Measurements from ENCODE around the gene C22orf31. TPM values are rescaled to one million over a fixed set of nuclear protein-coding genes. Genes with fewer than 3 reads are reported as not detected.

Gene C22orf31
- total and polyA plus RNA-seq, 2 experiments from 2014 or later: not detected

GRCh38 chr22:29044657-29045176 lies 16.9 kb downstream of the C22orf31 start:
- Histone ChIP-seq H3K27ac (peak overlapping the region; percentile 46), H3K9me3 (ENCODE audit: low read depth) (no peaks in the 10 kb centered on the region), H2AFZ (no peak overlapping the region), H3K4me2 (no peak overlapping the region), H3K4me1 (ENCODE audit: insufficient read depth) (peaks cover 3% of the 10 kb centered on the region), H3K36me3 (replicated peaks; ENCODE audit: insufficient read depth, low read depth) (no peaks in the 10 kb centered on the region), H4K20me1 (ENCODE audit: insufficient read depth, poor library complexity, severe bottlenecking) (no peaks in the 10 kb centered on the region), H3K79me2 (peaks cover 10% of the 10 kb centered on the region), H3K4me3 (no peak overlapping the region), H3K9me2 (replicated peaks; ENCODE audit: insufficient read depth) (no peaks in the 10 kb centered on the region), H3K27me3 (no peaks in the 10 kb centered on the region)
- 81% methylated on average over 13 of the region's 13 CpGs for WGBS (ENCODE audit: low lambda C conversion rate, missing lambda C conversion rate)
- TF ChIP-seq EZH2 (IDR thresholded peaks at IDR 0.05; ENCODE audit: borderline replicate concordance): no peak
- TF ChIP-seq, protein P1, sequence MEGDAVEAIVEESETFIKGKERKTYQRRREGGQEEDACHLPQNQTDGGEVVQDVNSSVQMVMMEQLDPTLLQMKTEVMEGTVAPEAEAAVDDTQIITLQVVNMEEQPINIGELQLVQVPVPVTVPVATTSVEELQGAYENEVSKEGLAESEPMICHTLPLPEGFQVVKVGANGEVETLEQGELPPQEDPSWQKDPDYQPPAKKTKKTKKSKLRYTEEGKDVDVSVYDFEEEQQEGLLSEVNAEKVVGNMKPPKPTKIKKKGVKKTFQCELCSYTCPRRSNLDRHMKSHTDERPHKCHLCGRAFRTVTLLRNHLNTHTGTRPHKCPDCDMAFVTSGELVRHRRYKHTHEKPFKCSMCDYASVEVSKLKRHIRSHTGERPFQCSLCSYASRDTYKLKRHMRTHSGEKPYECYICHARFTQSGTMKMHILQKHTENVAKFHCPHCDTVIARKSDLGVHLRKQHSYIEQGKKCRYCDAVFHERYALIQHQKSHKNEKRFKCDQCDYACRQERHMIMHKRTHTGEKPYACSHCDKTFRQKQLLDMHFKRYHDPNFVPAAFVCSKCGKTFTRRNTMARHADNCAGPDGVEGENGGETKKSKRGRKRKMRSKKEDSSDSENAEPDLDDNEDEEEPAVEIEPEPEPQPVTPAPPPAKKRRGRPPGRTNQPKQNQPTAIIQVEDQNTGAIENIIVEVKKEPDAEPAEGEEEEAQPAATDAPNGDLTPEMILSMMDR (IDR thresholded peaks at IDR 0.05; ENCODE audit: poor library complexity): no peak
- no peak for TF ChIP-seq EZH2phosphoT487 (IDR thresholded peaks at IDR 0.05; ENCODE audit: low read depth, severe bottlenecking, unreplicated experiment)
- peak; percentile 28 for DNase-seq (ENCODE audit: low spot score)

DNA sequence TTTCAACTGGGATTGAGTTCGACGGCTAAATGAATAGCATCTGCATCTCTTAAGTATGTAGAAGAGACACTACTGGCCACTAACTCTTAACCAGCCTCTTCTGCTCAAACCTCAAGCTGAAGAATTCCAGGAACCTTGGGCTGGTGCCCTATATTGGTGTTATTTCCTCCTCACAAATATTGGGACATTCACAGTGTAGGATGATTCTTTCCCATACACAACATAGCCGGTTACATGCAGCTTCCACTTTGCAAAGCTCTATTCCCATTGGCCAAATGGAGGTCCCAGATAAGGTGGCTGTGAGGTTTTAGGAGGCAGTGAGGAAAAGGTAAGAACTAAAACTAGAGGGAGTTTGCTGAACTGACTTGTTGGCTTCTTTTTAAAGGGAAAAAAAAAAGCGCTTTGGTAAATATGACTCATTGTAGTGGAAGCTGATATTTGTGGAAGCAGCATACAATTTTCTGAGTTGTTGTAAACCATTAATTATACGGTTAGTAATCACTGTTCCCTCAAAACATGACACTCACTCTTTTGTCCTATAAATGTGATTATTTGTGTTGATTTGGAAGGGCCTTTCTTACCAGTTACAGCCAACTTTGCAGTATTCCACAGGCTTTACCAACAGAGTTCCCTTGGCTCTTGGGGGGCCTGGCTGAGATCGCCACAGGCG lies 17.6 kb downstream of the C22orf31 start:
- no peak overlapping the region for H3K4me2 ChIP-seq
- DNase-seq (ENCODE audit: low spot score): no peak
- no peaks in the 10 kb centered on the region for H3K36me3 ChIP-seq (replicated peaks; ENCODE audit: insufficient read depth, low read depth)
- no peak overlapping the region for H3K4me3 ChIP-seq
- peaks cover 3% of the 10 kb centered on the region for H3K4me1 ChIP-seq (ENCODE audit: insufficient read depth)
- no peaks in the 10 kb centered on the region for H3K27me3 ChIP-seq
- TF ChIP-seq EZH2 (IDR thresholded peaks at IDR 0.05; ENCODE audit: borderline replicate concordance) (no peak), EZH2phosphoT487 (IDR thresholded peaks at IDR 0.05; ENCODE audit: low read depth, severe bottlenecking, unreplicated experiment) (no peak)
- TF ChIP-seq, protein P1 (IDR thresholded peaks at IDR 0.05; ENCODE audit: poor library complexity): no peak
- WGBS (ENCODE audit: low lambda C conversion rate, missing lambda C conversion rate): 85% methylated on average over 7 of the region's 7 CpGs
- no peaks in the 10 kb centered on the region for H3K9me3 ChIP-seq (ENCODE audit: low read depth)
- peaks cover 13% of the 10 kb centered on the region for H3K79me2 ChIP-seq
- no peak overlapping the region for H2AFZ ChIP-seq
- H4K20me1 ChIP-seq (ENCODE audit: insufficient read depth, poor library complexity, severe bottlenecking): no peaks in the 10 kb centered on the region
- H3K27ac ChIP-seq: peak overlapping the region; percentile 46
- no peaks in the 10 kb centered on the region for H3K9me2 ChIP-seq (replicated peaks; ENCODE audit: insufficient read depth)

DNA sequence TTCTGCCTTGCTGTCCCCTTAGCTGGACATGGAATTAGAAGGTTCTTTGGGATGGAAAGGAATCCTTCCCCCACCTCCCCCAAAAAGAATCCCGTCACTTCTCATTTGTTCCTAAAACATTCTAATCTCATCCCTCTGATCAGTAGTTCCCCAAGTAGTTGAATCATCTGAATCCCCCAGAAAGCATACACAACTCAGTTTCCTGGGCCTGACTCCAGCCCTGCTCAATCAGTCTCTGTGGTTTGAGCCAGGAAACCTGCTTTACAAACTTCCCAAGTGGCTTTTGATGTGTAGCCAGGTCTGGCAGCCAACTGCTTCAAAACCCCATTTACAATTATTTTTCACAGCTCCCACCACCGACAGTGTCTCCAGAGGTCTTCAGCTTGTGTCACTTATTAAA lies 20.2 kb downstream of the C22orf31 start:
- TF ChIP-seq, protein P1 (IDR thresholded peaks at IDR 0.05; ENCODE audit: poor library complexity): no peak
- TF ChIP-seq EZH2phosphoT487 (IDR thresholded peaks at IDR 0.05; ENCODE audit: low read depth, severe bottlenecking, unreplicated experiment): no peak
- TF ChIP-seq EZH2 (IDR thresholded peaks at IDR 0.05; ENCODE audit: borderline replicate concordance): no peak
- no peaks in the 10 kb centered on the region for H3K9me2 ChIP-seq (replicated peaks; ENCODE audit: insufficient read depth)
- H3K9me3 ChIP-seq (ENCODE audit: low read depth): no peaks in the 10 kb centered on the region
- no peak overlapping the region for H3K4me3 ChIP-seq
- H3K27ac ChIP-seq: no peak overlapping the region
- H2AFZ ChIP-seq: no peak overlapping the region
- DNase-seq (ENCODE audit: low spot score): no peak
- 70% methylated on average over 2 of the region's 2 CpGs for WGBS (ENCODE audit: low lambda C conversion rate, missing lambda C conversion rate)
- H3K4me2 ChIP-seq: no peak overlapping the region
- peaks cover 17% of the 10 kb centered on the region for H3K79me2 ChIP-seq
- H3K4me1 ChIP-seq (ENCODE audit: insufficient read depth): peaks cover 3% of the 10 kb centered on the region
- H3K36me3 ChIP-seq (replicated peaks; ENCODE audit: insufficient read depth, low read depth): no peaks in the 10 kb centered on the region
- no peaks in the 10 kb centered on the region for H4K20me1 ChIP-seq (ENCODE audit: insufficient read depth, poor library complexity, severe bottlenecking)
- H3K27me3 ChIP-seq: no peaks in the 10 kb centered on the region

All from hepatocyte (in vitro differentiated cells).